Measurements from ENCODE around the gene ARID1B. TPM values are rescaled to one million over a fixed set of nuclear protein-coding genes. Genes with fewer than 3 reads are reported as not detected.

The ARID1B gene
- total and polyA plus RNA-seq, 9 donors, result 44.2 to 72.5 (median 63.5) TPM

GRCh38 chr6:156773476-156773875 lies 3.7 kb upstream of the ARID1B start:
- H3K4me1 ChIP-seq (ENCODE audit: control insufficient read depth, insufficient read depth, low read length), result peaks cover 5% of the 10 kb centered on the region
- H3K36me3 ChIP-seq (ENCODE audit: control insufficient read depth, insufficient read depth, low read length), result no peaks in the 10 kb centered on the region
- WGBS (ENCODE audit: insufficient coverage), result 24% methylated on average over 4 of the region's 5 CpGs
- no peaks in the 10 kb centered on the region for H3K9me3 ChIP-seq (replicated peaks; ENCODE audit: control insufficient read depth, low read depth, low read length)
- no peak overlapping the region for H3K4me3 ChIP-seq (ENCODE audit: low read length)
- no peak overlapping the region for H3K27ac ChIP-seq (ENCODE audit: low read length)
- DNase-seq, result no peak
- H3K27me3 ChIP-seq (ENCODE audit: control insufficient read depth, insufficient read depth, low read length), result peaks cover 3% of the 10 kb centered on the region

- H3K27ac ChIP-seq (ENCODE audit: low read length), result no peak overlapping the region
- no peaks in the 10 kb centered on the region for H3K36me3 ChIP-seq (ENCODE audit: control insufficient read depth, insufficient read depth, low read length)
- peaks cover 3% of the 10 kb centered on the region for H3K27me3 ChIP-seq (ENCODE audit: control insufficient read depth, insufficient read depth, low read length)
- DNase-seq, result no peak
- H3K4me3 ChIP-seq (ENCODE audit: low read length), result no peak overlapping the region
- H3K4me1 ChIP-seq (ENCODE audit: control insufficient read depth, insufficient read depth, low read length), result peaks cover 5% of the 10 kb centered on the region
- WGBS (ENCODE audit: insufficient coverage), result 92% methylated on average over 2 of the region's 15 CpGs
- no peaks in the 10 kb centered on the region for H3K9me3 ChIP-seq (replicated peaks; ENCODE audit: control insufficient read depth, low read depth, low read length)
Measured at GRCh38 chr6:156773935-156774852, 3.0 kb upstream of the ARID1B start.

GRCh38 chr6:156774863-156775405 lies 2.2 kb upstream of the ARID1B start:
- Histone ChIP-seq H3K27me3 (ENCODE audit: control insufficient read depth, insufficient read depth, low read length) (peaks cover 3% of the 10 kb centered on the region), H3K27ac (ENCODE audit: low read length) (no peak overlapping the region), H3K9me3 (replicated peaks; ENCODE audit: control insufficient read depth, low read depth, low read length) (no peaks in the 10 kb centered on the region), H3K4me3 (ENCODE audit: low read length) (no peak overlapping the region), H3K4me1 (ENCODE audit: control insufficient read depth, insufficient read depth, low read length) (peaks cover 5% of the 10 kb centered on the region), H3K36me3 (ENCODE audit: control insufficient read depth, insufficient read depth, low read length) (no peaks in the 10 kb centered on the region)
- DNase-seq, result peak; percentile 35
- WGBS (ENCODE audit: insufficient coverage), result 39% methylated on average over 3 of the region's 5 CpGs

DNA sequence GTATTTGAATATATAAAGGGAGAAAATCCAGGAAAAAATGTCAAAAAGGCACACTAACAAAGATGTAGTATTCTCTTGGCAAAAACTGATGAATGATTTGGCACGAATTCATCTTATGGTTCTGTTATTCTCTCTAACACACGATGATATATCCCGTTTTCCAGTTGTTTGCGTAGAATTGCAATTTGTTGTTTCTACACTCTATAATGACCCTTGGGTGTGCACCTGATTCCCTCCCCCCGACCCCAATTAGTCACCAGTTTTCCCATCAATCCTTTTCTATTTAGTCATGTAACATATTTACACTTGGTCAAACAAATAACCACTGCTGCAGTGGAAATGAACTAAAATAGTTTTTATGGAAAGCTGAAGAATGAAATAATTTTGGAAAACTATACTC lies 1.5 kb upstream of the ARID1B start:
- H3K4me3 ChIP-seq (ENCODE audit: low read length), result no peak overlapping the region

GRCh38 chr6:156776470-156776839 lies 723 bp upstream of the ARID1B start:
- peaks cover 7% of the 10 kb centered on the region for H3K4me1 ChIP-seq (ENCODE audit: control insufficient read depth, insufficient read depth, low read length)
- peaks cover 3% of the 10 kb centered on the region for H3K27me3 ChIP-seq (ENCODE audit: control insufficient read depth, insufficient read depth, low read length)
- H3K36me3 ChIP-seq (ENCODE audit: control insufficient read depth, insufficient read depth, low read length), result no peaks in the 10 kb centered on the region
- peak; percentile 79 for DNase-seq
- H3K4me3 ChIP-seq (ENCODE audit: low read length), result peak overlapping the region; percentile 70
- peak overlapping the region; percentile 97 for H3K27ac ChIP-seq (ENCODE audit: low read length)
- H3K9me3 ChIP-seq (replicated peaks; ENCODE audit: control insufficient read depth, low read depth, low read length), result no peaks in the 10 kb centered on the region
- WGBS (ENCODE audit: insufficient coverage), result no CpG with 5 or more reads among the region's 8 CpGs

More for the DNA sequence above, 1.5 kb upstream of the ARID1B start:
- Histone ChIP-seq H3K4me1 (ENCODE audit: control insufficient read depth, insufficient read depth, low read length) (peaks cover 7% of the 10 kb centered on the region), H3K36me3 (ENCODE audit: control insufficient read depth, insufficient read depth, low read length) (no peaks in the 10 kb centered on the region), H3K27ac (ENCODE audit: low read length) (peak overlapping the region; percentile 97), H3K9me3 (replicated peaks; ENCODE audit: control insufficient read depth, low read depth, low read length) (no peaks in the 10 kb centered on the region), H3K27me3 (ENCODE audit: control insufficient read depth, insufficient read depth, low read length) (peaks cover 3% of the 10 kb centered on the region)
- WGBS (ENCODE audit: insufficient coverage), result 40% methylated on average over 3 of the region's 5 CpGs
- DNase-seq, result peak; percentile 42

DNA sequence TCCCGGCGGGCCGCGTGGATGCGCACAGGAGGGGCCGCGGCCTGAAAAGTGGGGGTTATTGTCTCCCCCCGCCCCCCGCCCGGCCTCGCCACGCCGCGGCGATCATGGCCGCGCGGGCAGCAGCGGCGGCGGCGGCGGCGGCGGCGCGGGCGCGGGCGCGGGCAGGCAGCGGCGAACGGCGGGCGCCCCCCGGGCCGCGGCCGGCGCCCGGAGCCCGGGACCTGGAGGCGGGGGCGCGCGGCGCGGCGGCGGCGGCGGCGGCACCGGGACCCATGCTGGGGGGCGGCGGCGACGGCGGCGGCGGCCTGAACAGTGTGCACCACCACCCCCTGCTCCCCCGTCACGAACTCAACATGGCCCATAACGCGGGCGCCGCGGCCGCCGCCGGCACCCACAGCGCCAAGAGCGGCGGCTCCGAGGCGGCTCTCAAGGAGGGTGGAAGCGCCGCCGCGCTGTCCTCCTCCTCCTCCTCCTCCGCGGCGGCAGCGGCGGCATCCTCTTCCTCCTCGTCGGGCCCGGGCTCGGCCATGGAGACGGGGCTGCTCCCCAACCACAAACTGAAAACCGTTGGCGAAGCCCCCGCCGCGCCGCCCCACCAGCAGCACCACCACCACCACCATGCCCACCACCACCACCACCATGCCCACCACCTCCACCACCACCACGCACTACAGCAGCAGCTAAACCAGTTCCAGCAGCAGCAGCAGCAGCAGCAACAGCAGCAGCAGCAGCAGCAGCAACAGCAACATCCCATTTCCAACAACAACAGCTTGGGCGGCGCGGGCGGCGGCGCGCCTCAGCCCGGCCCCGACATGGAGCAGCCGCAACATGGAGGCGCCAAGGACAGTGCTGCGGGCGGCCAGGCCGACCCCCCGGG lies 637 bp downstream of the ARID1B start:
- peak; percentile 68 for DNase-seq
- no peaks in the 10 kb centered on the region for H3K27me3 ChIP-seq (ENCODE audit: control insufficient read depth, insufficient read depth, low read length)
- under 1% methylated on average over 96 of the region's 113 CpGs for WGBS (ENCODE audit: insufficient coverage)
- H3K36me3 ChIP-seq (ENCODE audit: control insufficient read depth, insufficient read depth, low read length), result no peaks in the 10 kb centered on the region
- H3K27ac ChIP-seq (ENCODE audit: low read length), result peak overlapping the region; percentile 97
- peak overlapping the region; percentile 72 for H3K4me3 ChIP-seq (ENCODE audit: low read length)
- H3K4me1 ChIP-seq (ENCODE audit: control insufficient read depth, insufficient read depth, low read length), result peaks cover 7% of the 10 kb centered on the region
- no peaks in the 10 kb centered on the region for H3K9me3 ChIP-seq (replicated peaks; ENCODE audit: control insufficient read depth, low read depth, low read length)

- peaks cover 9% of the 10 kb centered on the region for H3K4me1 ChIP-seq (ENCODE audit: control insufficient read depth, insufficient read depth, low read length)
- WGBS (ENCODE audit: insufficient coverage), result under 1% methylated on average over 74 of the region's 100 CpGs
- H3K4me3 ChIP-seq (ENCODE audit: low read length), result peak overlapping the region; percentile 78
- H3K9me3 ChIP-seq (replicated peaks; ENCODE audit: control insufficient read depth, low read depth, low read length), result no peaks in the 10 kb centered on the region
- peak; percentile 75 for DNase-seq
- H3K27me3 ChIP-seq (ENCODE audit: control insufficient read depth, insufficient read depth, low read length), result no peaks in the 10 kb centered on the region
- H3K27ac ChIP-seq (ENCODE audit: low read length), result peak overlapping the region; percentile 95
- no peaks in the 10 kb centered on the region for H3K36me3 ChIP-seq (ENCODE audit: control insufficient read depth, insufficient read depth, low read length)
Measured at GRCh38 chr6:156778454-156779205, 1.5 kb downstream of the ARID1B start.

DNA sequence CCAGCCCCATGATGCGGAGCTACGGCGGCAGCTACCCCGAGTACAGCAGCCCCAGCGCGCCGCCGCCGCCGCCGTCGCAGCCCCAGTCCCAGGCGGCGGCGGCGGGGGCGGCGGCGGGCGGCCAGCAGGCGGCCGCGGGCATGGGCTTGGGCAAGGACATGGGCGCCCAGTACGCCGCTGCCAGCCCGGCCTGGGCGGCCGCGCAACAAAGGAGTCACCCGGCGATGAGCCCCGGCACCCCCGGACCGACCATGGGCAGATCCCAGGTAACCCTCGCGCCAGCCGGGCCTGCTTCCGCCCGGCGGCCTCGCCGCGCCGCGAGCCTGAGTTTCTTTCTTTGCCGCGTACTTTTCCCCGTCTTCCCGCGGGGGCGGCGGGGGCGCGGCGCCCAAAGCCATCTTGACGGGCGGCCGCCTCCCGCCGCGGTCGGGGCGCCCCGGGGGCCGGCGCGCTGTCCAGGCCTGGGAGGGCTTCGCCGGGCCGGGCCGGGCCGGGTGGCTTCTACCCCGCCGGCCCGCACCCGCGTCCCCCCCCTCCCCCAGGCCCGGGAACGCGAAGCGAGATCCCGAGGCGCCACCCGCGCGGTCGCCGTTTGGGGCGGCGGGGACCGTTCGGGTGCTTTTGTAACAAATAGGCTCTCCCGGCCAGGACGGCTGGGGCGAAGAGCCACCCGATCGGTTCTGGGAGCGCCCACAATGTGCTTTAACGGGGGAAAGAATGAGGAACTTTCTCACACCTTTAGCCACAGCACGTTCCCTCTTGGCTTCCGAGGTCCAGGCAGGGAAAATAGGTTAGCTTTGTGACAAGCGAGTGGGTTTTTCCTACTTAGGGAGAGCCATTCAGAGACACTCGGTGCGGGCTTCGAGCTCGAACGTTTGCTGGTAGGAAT lies 2.3 kb downstream of the ARID1B start:
- 0% methylated on average over 93 of the region's 108 CpGs for WGBS (ENCODE audit: insufficient coverage)
- DNase-seq, result peak; percentile 59
- Histone ChIP-seq H3K9me3 (replicated peaks; ENCODE audit: control insufficient read depth, low read depth, low read length) (no peaks in the 10 kb centered on the region), H3K36me3 (ENCODE audit: control insufficient read depth, insufficient read depth, low read length) (no peaks in the 10 kb centered on the region), H3K4me3 (ENCODE audit: low read length) (peak overlapping the region; percentile 78), H3K27ac (ENCODE audit: low read length) (peak overlapping the region; percentile 93), H3K4me1 (ENCODE audit: control insufficient read depth, insufficient read depth, low read length) (peaks cover 12% of the 10 kb centered on the region), H3K27me3 (ENCODE audit: control insufficient read depth, insufficient read depth, low read length) (no peaks in the 10 kb centered on the region)

- WGBS (ENCODE audit: insufficient coverage), result 0% methylated on average over 5 of the region's 9 CpGs
- H3K27ac ChIP-seq (ENCODE audit: low read length), result peak overlapping the region; percentile 93
- H3K36me3 ChIP-seq (ENCODE audit: control insufficient read depth, insufficient read depth, low read length), result no peaks in the 10 kb centered on the region
- no peaks in the 10 kb centered on the region for H3K9me3 ChIP-seq (replicated peaks; ENCODE audit: control insufficient read depth, low read depth, low read length)
- peaks cover 12% of the 10 kb centered on the region for H3K4me1 ChIP-seq (ENCODE audit: control insufficient read depth, insufficient read depth, low read length)
- H3K27me3 ChIP-seq (ENCODE audit: control insufficient read depth, insufficient read depth, low read length), result no peaks in the 10 kb centered on the region
- DNase-seq, result peak; percentile 89
- peak overlapping the region; percentile 78 for H3K4me3 ChIP-seq (ENCODE audit: low read length)
Measured at GRCh38 chr6:156780102-156780641, 3.0 kb downstream of the ARID1B start.
